GM10266 (cell line): Measurements from ENCODE around the gene KDM1B.

Source experiments
- DNase-seq: peaks from one replicate; pipeline ENCODE4 v3.0.0; 2012; ENCODE audit errors: extremely low spot score
- TF ChIP-seq, protein P1 (sequence below): IDR thresholded peaks from 2 replicates; pipeline ENCODE4 v1.5.1; 2012; ENCODE audit warnings: mild to moderate bottlenecking, low read depth; ENCODE audit not compliant: control insufficient read depth, insufficient read depth; ENCODE audit errors: missing control alignments

Gene KDM1B

DNA sequence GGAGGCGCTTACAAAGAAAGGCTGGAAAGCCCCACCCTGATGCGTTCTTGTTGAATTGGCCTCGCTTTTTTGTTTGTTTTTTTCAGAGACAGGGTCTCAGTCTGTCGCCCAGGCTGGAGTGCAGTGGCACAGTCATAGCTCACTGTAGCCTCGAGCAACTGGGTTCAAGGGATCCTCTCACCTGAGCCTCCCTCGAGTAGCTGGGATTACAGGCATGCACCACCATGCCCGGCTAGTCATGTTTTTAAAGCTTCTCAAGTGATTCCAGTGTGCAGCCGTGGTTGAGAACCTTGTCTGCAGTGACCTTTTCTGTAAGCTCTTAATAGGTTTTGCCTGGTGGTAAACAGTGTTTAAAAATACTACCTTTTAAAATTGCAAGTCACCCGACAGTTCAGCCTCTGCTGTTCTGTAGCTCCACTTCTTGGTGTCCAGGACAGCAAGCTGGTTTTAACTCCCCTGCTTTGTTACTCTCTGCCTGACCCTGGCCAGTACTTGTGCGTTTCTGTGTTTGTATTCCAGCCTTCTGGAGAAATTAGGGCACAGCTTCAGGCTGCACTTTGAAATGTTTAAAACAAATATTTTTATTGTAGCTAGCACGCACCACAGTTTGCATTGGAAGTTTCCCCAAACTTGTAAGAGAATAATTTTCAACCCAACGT, 54.4 kb downstream of the KDM1B start:
- TF ChIP-seq, protein P1, sequence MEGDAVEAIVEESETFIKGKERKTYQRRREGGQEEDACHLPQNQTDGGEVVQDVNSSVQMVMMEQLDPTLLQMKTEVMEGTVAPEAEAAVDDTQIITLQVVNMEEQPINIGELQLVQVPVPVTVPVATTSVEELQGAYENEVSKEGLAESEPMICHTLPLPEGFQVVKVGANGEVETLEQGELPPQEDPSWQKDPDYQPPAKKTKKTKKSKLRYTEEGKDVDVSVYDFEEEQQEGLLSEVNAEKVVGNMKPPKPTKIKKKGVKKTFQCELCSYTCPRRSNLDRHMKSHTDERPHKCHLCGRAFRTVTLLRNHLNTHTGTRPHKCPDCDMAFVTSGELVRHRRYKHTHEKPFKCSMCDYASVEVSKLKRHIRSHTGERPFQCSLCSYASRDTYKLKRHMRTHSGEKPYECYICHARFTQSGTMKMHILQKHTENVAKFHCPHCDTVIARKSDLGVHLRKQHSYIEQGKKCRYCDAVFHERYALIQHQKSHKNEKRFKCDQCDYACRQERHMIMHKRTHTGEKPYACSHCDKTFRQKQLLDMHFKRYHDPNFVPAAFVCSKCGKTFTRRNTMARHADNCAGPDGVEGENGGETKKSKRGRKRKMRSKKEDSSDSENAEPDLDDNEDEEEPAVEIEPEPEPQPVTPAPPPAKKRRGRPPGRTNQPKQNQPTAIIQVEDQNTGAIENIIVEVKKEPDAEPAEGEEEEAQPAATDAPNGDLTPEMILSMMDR = no peak

DNA sequence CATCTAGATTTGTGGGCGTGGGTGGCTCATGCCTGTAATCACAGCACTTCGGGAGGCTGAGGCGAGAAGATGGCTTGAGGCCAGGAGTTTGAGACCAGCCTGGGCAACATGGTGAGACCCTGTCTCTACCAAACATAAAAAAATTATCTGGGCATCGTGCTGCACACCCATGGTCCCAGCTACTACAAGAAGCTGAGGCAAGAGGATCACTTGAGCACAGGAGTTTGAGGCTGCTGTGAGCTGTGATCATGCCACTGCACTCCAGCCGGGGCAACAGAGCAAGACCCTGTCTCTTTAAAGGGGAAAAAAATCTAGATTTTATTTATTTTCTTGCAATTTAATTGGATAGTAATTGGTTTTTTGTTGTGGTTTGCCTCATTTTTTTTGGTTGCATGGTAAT, 55.5 kb downstream of the KDM1B start:
- DNase-seq = no peak
- TF ChIP-seq, protein P1 = no peak

More for the DNA sequence above, 54.4 kb downstream of the KDM1B start:
- no peak for DNase-seq

DNA sequence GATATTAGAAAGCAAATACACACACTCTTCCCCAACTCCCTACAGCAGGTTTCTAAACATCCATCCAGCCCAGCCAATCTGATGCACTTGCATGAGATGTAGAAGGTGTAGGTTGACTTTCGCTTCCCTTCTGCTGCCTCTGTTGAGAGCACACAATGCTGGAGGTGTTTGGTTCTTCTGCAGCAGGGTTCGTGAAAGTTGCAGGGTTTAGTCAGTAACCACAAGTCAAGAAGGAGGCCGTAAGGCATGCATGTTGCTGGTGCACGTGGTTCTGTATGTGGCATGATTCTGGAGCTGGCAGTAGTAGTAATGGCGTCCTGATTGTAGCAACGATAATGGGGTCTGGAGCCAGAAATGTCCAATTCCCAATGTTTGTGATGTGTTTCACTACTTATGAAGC, 56.1 kb downstream of the KDM1B start:
- peak; percentile 67 for DNase-seq

DNA sequence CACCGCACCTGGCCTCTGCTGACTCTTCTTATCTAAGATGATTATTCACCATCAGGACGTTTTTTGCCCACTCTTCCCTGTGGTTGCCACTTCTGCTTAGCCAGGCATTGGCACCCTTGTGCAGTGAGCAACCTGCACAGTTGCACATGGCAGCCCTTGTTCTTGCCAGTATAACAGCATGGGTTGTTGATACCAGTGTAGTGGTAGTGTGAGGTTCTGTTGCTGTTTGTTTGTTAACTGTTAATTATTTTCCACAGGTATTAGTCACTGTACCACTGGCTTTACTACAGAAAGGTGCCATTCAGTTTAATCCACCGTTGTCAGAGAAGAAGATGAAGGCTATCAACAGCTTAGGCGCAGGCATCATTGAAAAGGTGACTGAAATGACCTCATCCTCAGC, 57.0 kb downstream of the KDM1B start:
- TF ChIP-seq, protein P1 = no peak
- DNase-seq = no peak

More for the DNA sequence above, 56.1 kb downstream of the KDM1B start:
- TF ChIP-seq, protein P1 = no peak

DNA sequence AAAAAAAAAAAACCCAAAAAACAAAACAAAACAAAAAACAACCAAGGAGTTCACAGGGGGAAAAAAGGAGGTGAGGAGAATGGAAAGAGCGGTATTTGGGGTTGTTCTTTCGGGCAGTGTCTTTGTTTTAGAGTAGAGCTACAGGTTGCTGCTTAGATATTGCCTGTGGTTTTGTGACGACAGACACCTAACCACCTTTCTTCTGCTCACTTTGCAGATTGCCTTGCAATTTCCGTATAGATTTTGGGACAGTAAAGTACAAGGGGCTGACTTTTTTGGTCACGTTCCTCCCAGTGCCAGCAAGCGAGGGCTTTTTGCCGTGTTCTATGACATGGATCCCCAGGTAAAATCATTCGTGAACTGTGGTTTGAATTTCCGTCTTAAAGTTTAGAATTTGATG, 58.2 kb downstream of the KDM1B start:
- DNase-seq = no peak
- TF ChIP-seq, protein P1 = no peak

DNA sequence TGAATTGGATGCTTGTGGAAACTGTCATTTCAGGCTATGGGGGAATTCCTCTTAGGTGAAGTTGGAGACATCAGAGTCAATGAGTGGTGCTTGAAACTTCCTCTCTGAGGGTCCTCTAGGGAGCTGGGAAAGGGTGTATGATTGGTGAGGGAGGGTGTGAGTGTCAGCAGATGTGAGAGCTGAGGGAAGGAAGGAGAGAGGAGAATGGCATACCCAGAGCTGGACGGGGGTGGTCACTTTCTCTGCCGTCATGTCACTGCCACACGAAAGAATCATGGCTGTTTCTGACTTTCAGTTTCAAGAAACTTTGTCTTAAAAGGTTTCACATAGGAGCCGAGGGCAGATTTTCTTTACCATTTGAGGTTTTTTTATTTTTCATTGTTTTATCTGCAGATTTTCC, 58.8 kb downstream of the KDM1B start:
- TF ChIP-seq, protein P1 = no peak
- peak; percentile 34 for DNase-seq

DNA sequence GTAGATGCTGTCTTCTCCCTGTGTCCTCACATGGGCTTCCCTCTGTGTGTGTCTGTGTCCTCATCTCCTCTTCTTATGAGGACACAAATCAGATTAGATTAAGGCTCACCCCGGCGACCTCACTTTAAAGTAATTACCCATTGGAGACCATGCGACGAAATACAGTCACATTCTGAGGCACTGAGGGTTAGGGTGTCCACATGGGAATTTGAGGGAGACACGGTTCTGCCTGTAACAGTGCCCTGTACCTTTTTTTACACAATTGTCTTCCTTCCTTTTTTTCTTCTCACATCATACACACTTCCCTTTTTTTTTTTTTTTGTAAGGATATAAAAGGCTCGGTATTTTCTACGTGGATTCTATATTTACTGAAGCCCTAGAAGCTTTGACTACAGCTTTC, 60.2 kb downstream of the KDM1B start:
- DNase-seq = no peak

More for the DNA sequence above, 60.2 kb downstream of the KDM1B start:
- TF ChIP-seq, protein P1 = no peak
